GM23338 (cell line): ENCODE measurements around the gene HEMK1. TPM values are rescaled to one million over a fixed set of nuclear protein-coding genes. Genes with fewer than 3 reads are reported as not detected.

Experiments
- ATAC-seq: fragments of 200-7000 bp; cut with Tn5 transposase; 3 replicates; pipeline ENCODE4 v1.9.1; 2020
- DNase-seq: peaks from one replicate; pipeline ENCODE4 v3.0.0-alpha.2; 2015; ENCODE audit warnings: low spot score
- H2AFZ ChIP-seq: fragments of 200-600 bp; sonication (generic); 2 replicates; pipeline ENCODE4 v1.8.0; 2016; ENCODE audit warnings: antibody characterized with exemption, mild to moderate bottlenecking, moderate library complexity
- H3F3A ChIP-seq: fragments of 200-600 bp; sonication (generic); replicated peaks from 2 replicates; pipeline ENCODE4 v1.8.0; 2017; ENCODE audit warnings: antibody characterized with exemption, mixed run types, low read depth
- H3K27ac ChIP-seq: fragments of 200-600 bp; sonication (generic); 2 replicates; pipeline ENCODE4 v1.6.1; 2016; ENCODE audit warnings: low read depth
- H3K27me3 ChIP-seq: fragments of 200-600 bp; sonication (generic); 2 replicates; pipeline ENCODE4 v1.8.0; 2016; ENCODE audit warnings: mild to moderate bottlenecking, mixed run types, moderate library complexity; ENCODE audit not compliant: insufficient read depth
- H3K36me3 ChIP-seq: fragments of 200-600 bp; sonication (generic); 2 replicates; pipeline ENCODE4 v1.8.0; 2016; ENCODE audit warnings: mild to moderate bottlenecking; ENCODE audit not compliant: insufficient read depth
- H3K4me1 ChIP-seq: fragments of 200-600 bp; sonication (generic); 2 replicates; pipeline ENCODE4 v1.8.0; 2016; ENCODE audit warnings: mild to moderate bottlenecking, moderate library complexity; ENCODE audit not compliant: insufficient read depth
- H3K4me2 ChIP-seq: fragments of 200-600 bp; sonication (generic); 2 replicates; pipeline ENCODE4 v1.7.1; 2017; ENCODE audit warnings: mixed run types
- H3K4me3 ChIP-seq: fragments of 200-600 bp; sonication (generic); 2 replicates; pipeline ENCODE4 v1.6.1; 2016; ENCODE audit warnings: mixed run types
- H3K79me2 ChIP-seq: fragments of 200-600 bp; sonication (generic); replicated peaks from 2 replicates; pipeline ENCODE4 v1.8.0; 2017; ENCODE audit warnings: mild to moderate bottlenecking; ENCODE audit not compliant: insufficient read depth
- H3K9me2 ChIP-seq: fragments of 200-600 bp; sonication (generic); 2 replicates; pipeline ENCODE4 v1.8.0; 2017; ENCODE audit not compliant: insufficient read depth
- H4K20me1 ChIP-seq: fragments of 200-600 bp; sonication (generic); replicated peaks from 2 replicates; pipeline ENCODE4 v1.8.0; 2017; ENCODE audit warnings: mild to moderate bottlenecking; ENCODE audit not compliant: insufficient read depth
- H3K27ac Mint-ChIP-seq: 2 replicates; pipeline ENCODE4 v1.8.0; 2020; ENCODE audit warnings: inconsistent platforms, mild to moderate bottlenecking, moderate library complexity, mixed read lengths
- H3K27me3 Mint-ChIP-seq: 3 replicates; pipeline ENCODE4 v1.8.0; 2022; ENCODE audit warnings: low read depth, mild to moderate bottlenecking, moderate library complexity, mixed read lengths, inconsistent platforms; ENCODE audit not compliant: insufficient read depth, poor library complexity
- H3K36me3 Mint-ChIP-seq: 3 replicates; pipeline ENCODE4 v1.8.0; 2021; ENCODE audit warnings: low read depth, mild to moderate bottlenecking, inconsistent platforms, moderate library complexity, mixed read lengths
- H3K4me1 Mint-ChIP-seq: 3 replicates; pipeline ENCODE4 v1.8.0; 2020; ENCODE audit warnings: mild to moderate bottlenecking, inconsistent platforms, mixed read lengths
- H3K4me3 Mint-ChIP-seq: 3 replicates; pipeline ENCODE4 v1.8.0; 2021; ENCODE audit warnings: moderate library complexity, mild to moderate bottlenecking, inconsistent platforms, mixed read lengths
- H3K9me3 Mint-ChIP-seq: 3 replicates; pipeline ENCODE4 v1.8.0; 2020; ENCODE audit warnings: moderate library complexity, mild to moderate bottlenecking, inconsistent platforms, mixed read lengths
- EZH2 ChIP-seq: fragments of 200-600 bp; sonication (generic); IDR thresholded peaks from one replicate; pipeline ENCODE4 v1.8.0; 2017; ENCODE audit warnings: antibody characterized with exemption, mild to moderate bottlenecking, low read depth; ENCODE audit not compliant: unreplicated experiment
- EZH2phosphoT487 ChIP-seq: fragments of 200-600 bp; sonication (generic); IDR thresholded peaks from one replicate; pipeline ENCODE4 v1.8.1; 2018; ENCODE audit warnings: antibody characterized with exemption; ENCODE audit not compliant: unreplicated experiment
- NANOG ChIP-seq: IDR thresholded peaks from 2 replicates; pipeline ENCODE4 v1.6.1; 2016; ENCODE audit warnings: antibody characterized with exemption, borderline replicate concordance
- POLR2AphosphoS5 ChIP-seq: IDR thresholded peaks from 2 replicates; pipeline ENCODE4 v1.6.1; 2016; ENCODE audit warnings: antibody characterized with exemption, low read depth
- STAT1 ChIP-seq: IDR thresholded peaks from one replicate; pipeline ENCODE4 v1.6.1; 2016; ENCODE audit warnings: antibody characterized with exemption; ENCODE audit not compliant: unreplicated experiment
- ZNF331 ChIP-seq: fragments of 250-450 bp; sonication (Bioruptor Pico); IDR thresholded peaks from 2 replicates; pipeline ENCODE4 v1.5.0; 2020; ENCODE audit warnings: low read depth, mild to moderate bottlenecking, moderate library complexity
- polyA plus RNA-seq: library from polyadenylated mRNA; unstranded; fragments of >200 nt; fragmentation: Nextera tagmentation; extraction: Ambion mirVana; gene quantifications from 2 replicates; pipeline ENCODE4 v1.2.1, GENCODE V29; 2016
- total RNA-seq: library from RNA; depleted of rRNA; stranded (reverse); fragments of >200 nt; shearing (Covaris generic); gene quantifications from 2 replicates; pipeline ENCODE4 v1.2.3, GENCODE V29; 2014
- TF ChIP-seq, protein P1 (sequence below), 2 experiments: fragments of 200-600 bp in 1 of 2; sonication (generic) in 1 of 2; conservative IDR thresholded peaks; 2 replicates each; pipeline versions ENCODE4 v1.5.1 to v1.6.1; 2016 to 2017; ENCODE audit warnings: antibody characterized with exemption in 2 of 2, low read depth in 2 of 2, mild to moderate bottlenecking in 2 of 2, moderate library complexity in 1 of 2
- TF ChIP-seq, protein P2 (sequence below): IDR thresholded peaks from one replicate; pipeline ENCODE4 v1.6.1; 2018; ENCODE audit warnings: antibody characterized with exemption; ENCODE audit not compliant: unreplicated experiment

The HEMK1 gene
- total and polyA plus RNA-seq, 2 experiments from 2014 or later = 5.6 to 10.1 TPM

DNA sequence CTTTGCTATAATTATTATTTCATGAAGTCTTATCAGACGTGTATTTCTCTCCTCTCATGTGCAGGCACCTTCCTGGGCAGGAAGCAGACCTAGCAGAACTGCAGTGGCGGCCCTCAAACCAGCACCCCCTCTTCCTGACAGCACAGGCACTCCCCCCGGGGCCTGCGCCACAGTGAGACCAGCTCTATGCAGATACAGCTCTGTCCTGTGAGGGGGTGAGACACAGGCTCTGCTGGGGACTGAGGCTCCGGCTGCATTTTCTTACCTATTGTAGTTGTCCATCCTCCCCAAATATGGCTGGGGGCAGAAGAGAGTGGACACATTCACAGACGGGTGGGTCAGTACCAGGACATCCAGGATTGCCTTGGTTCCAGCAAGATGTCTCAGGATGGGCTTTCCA is 37.3 kb downstream of the HEMK1 start:
- Mint-ChIP-seq H3K27me3 (peaks cover 19% of the 10 kb centered on the region), H3K9me3 (no peaks in the 10 kb centered on the region), H3K36me3 (no peaks in the 10 kb centered on the region), H3K4me3 (no peak overlapping the region), H3K4me1 (peaks cover 4% of the 10 kb centered on the region; the same call in 2 of the 3 replicates), H3K27ac (no peak overlapping the region)
- H3K79me2 ChIP-seq = no peaks in the 10 kb centered on the region
- H3K9me2 ChIP-seq = no peaks in the 10 kb centered on the region
- H3K36me3 ChIP-seq = no peaks in the 10 kb centered on the region
- DNase-seq (no peak), ATAC-seq (no peak)
- H3K27ac ChIP-seq = no peak overlapping the region
- H3K4me3 ChIP-seq = no peak overlapping the region
- H3K27me3 ChIP-seq = peaks cover 11% of the 10 kb centered on the region
- no peak overlapping the region for H3K4me2 ChIP-seq
- no peak overlapping the region for H2AFZ ChIP-seq
- no peaks in the 10 kb centered on the region for H3F3A ChIP-seq
- no peaks in the 10 kb centered on the region; the same call in 1 of the 2 replicates for H4K20me1 ChIP-seq
- H3K4me1 ChIP-seq = no peaks in the 10 kb centered on the region; the same call in 1 of the 2 replicates
- TF ChIP-seq EZH2 (no peak), EZH2phosphoT487 (no peak)
- TF ChIP-seq, protein P1, sequence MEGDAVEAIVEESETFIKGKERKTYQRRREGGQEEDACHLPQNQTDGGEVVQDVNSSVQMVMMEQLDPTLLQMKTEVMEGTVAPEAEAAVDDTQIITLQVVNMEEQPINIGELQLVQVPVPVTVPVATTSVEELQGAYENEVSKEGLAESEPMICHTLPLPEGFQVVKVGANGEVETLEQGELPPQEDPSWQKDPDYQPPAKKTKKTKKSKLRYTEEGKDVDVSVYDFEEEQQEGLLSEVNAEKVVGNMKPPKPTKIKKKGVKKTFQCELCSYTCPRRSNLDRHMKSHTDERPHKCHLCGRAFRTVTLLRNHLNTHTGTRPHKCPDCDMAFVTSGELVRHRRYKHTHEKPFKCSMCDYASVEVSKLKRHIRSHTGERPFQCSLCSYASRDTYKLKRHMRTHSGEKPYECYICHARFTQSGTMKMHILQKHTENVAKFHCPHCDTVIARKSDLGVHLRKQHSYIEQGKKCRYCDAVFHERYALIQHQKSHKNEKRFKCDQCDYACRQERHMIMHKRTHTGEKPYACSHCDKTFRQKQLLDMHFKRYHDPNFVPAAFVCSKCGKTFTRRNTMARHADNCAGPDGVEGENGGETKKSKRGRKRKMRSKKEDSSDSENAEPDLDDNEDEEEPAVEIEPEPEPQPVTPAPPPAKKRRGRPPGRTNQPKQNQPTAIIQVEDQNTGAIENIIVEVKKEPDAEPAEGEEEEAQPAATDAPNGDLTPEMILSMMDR (conservative IDR thresholded peaks at IDR 0.05; ENCODE audit: low read depth in 2 of 2) = no peak

DNA sequence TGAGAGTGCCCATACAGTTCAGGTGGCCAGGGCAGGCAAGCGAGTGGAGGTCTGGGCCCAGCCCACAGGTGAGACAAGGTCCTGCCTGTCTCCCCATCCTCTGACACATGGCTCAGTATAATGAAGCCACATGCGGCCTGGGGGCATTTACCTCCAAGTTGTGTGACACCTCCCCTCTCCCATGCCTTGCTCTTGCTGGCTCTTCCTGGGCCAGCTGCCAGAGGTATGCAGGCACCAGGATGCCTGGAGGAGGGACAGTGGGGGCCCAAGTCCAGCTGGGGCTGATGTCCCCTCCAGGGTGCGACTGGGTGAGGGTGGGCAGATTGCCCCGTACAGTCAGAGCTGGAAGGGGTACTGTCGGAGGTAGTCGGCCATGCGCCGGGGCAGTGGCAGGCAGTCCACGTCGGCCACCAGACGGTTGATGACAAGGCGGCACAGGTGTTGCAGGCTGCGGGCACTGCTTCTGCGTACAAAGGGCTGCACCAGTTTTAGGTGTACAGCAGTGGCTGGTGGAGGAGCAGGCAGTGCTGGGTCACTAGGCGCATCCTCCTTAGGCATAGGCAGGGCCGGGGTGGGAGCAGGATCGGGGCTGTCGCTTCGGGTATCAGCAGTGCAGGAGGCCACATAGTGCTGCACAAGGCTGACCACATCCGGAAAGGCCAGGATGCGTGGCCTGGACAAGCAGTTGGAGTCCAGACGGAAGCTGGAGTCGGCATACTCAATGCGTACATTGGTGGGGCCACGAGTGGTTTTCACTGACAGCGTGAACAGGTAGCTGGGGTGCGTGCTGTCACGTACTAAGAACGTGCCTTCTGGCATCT is 38.2 kb downstream of the HEMK1 start:
- peaks cover 3% of the 10 kb centered on the region; the same call in 1 of the 2 replicates for H3K4me1 ChIP-seq
- peaks cover 15% of the 10 kb centered on the region for H3K27me3 ChIP-seq
- Mint-ChIP-seq H3K4me1 (peaks cover 11% of the 10 kb centered on the region), H3K9me3 (no peaks in the 10 kb centered on the region), H3K27me3 (peaks cover 26% of the 10 kb centered on the region), H3K27ac (no peak overlapping the region), H3K4me3 (no peak overlapping the region), H3K36me3 (no peaks in the 10 kb centered on the region)
- no peak overlapping the region for H3K4me2 ChIP-seq
- no peak for DNase-seq
- ATAC-seq = no peak
- H3K9me2 ChIP-seq = no peaks in the 10 kb centered on the region
- no peaks in the 10 kb centered on the region for H3K36me3 ChIP-seq
- H3F3A ChIP-seq = 0 out of 2 replicates have a peak, but pooled peaks cover 4% of the 10 kb centered on the region
- no peak overlapping the region for H3K4me3 ChIP-seq
- H2AFZ ChIP-seq = no peak overlapping the region
- no peaks in the 10 kb centered on the region; the same call in 1 of the 2 replicates for H4K20me1 ChIP-seq
- no peaks in the 10 kb centered on the region for H3K79me2 ChIP-seq
- no peak overlapping the region for H3K27ac ChIP-seq
- no peak for TF ChIP-seq POLR2AphosphoS5
- no peak for TF ChIP-seq NANOG
- TF ChIP-seq ZNF331 (CRISPR knock-in tag) = no peak
- TF ChIP-seq STAT1 = no peak
- TF ChIP-seq, protein P2, sequence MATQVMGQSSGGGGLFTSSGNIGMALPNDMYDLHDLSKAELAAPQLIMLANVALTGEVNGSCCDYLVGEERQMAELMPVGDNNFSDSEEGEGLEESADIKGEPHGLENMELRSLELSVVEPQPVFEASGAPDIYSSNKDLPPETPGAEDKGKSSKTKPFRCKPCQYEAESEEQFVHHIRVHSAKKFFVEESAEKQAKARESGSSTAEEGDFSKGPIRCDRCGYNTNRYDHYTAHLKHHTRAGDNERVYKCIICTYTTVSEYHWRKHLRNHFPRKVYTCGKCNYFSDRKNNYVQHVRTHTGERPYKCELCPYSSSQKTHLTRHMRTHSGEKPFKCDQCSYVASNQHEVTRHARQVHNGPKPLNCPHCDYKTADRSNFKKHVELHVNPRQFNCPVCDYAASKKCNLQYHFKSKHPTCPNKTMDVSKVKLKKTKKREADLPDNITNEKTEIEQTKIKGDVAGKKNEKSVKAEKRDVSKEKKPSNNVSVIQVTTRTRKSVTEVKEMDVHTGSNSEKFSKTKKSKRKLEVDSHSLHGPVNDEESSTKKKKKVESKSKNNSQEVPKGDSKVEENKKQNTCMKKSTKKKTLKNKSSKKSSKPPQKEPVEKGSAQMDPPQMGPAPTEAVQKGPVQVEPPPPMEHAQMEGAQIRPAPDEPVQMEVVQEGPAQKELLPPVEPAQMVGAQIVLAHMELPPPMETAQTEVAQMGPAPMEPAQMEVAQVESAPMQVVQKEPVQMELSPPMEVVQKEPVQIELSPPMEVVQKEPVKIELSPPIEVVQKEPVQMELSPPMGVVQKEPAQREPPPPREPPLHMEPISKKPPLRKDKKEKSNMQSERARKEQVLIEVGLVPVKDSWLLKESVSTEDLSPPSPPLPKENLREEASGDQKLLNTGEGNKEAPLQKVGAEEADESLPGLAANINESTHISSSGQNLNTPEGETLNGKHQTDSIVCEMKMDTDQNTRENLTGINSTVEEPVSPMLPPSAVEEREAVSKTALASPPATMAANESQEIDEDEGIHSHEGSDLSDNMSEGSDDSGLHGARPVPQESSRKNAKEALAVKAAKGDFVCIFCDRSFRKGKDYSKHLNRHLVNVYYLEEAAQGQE = no peak
- TF ChIP-seq EZH2phosphoT487 = no peak
- TF ChIP-seq, protein P1 (conservative IDR thresholded peaks at IDR 0.05; ENCODE audit: low read depth in 2 of 2) = no peak
